HepG2 (cell line): ENCODE results near the gene BLOC1S4. TPM values are rescaled to one million over a fixed set of nuclear protein-coding genes. Genes with fewer than 3 reads are reported as not detected.

Experiments used
- ARNT ChIP-seq: fragments of 450-650 bp; IDR thresholded peaks from 2 replicates; pipeline ENCODE4 v1.6.1; 2017
- BORCS8-MEF2B ChIP-seq: sonication (generic); formaldehyde crosslinking; IDR thresholded peaks from 2 replicates; pipeline ENCODE4 v1.8.0; 2022; ENCODE audit warnings: mild to moderate bottlenecking, missing genetic modification reagents
- GFI1 ChIP-seq: sonication (generic); formaldehyde crosslinking; IDR thresholded peaks from 2 replicates; pipeline ENCODE4 v1.5.0; 2020; ENCODE audit warnings: missing genetic modification reagents, mild to moderate bottlenecking, borderline replicate concordance
- HNF4A ChIP-seq: sonication (generic); formaldehyde crosslinking; IDR thresholded peaks from 2 replicates; pipeline ENCODE4 v1.4.0; 2020; ENCODE audit warnings: missing genetic modification reagents
- MAF1 ChIP-seq: sonication (generic); formaldehyde crosslinking; IDR thresholded peaks from 2 replicates; pipeline ENCODE4 v1.5.0; 2020; ENCODE audit warnings: missing genetic modification reagents, borderline replicate concordance
- NAIF1 ChIP-seq: sonication (generic); formaldehyde crosslinking; IDR thresholded peaks from 2 replicates; pipeline ENCODE4 v1.5.0; 2020; ENCODE audit warnings: mild to moderate bottlenecking, missing genetic modification reagents, borderline replicate concordance
- NFATC3 ChIP-seq: sonication (generic); formaldehyde crosslinking; IDR thresholded peaks from 2 replicates; pipeline ENCODE4 v1.5.1; 2020; ENCODE audit warnings: mild to moderate bottlenecking, missing genetic modification reagents
- NFYB ChIP-seq: sonication (generic); formaldehyde crosslinking; IDR thresholded peaks from 2 replicates; pipeline ENCODE4 v1.4.0; 2020; ENCODE audit warnings: missing genetic modification reagents
- SMARCC2 ChIP-seq: fragments of 450-650 bp; IDR thresholded peaks from 2 replicates; pipeline ENCODE4 v1.6.1; 2017; ENCODE audit warnings: antibody characterized with exemption, mild to moderate bottlenecking
- SYNCRIP ChIP-seq: fragments of 200-400 bp; formaldehyde crosslinking; IDR thresholded peaks from 2 replicates; pipeline ENCODE4 v1.6.1; 2018; ENCODE audit warnings: mild to moderate bottlenecking, low read depth, low read length; ENCODE audit not compliant: insufficient read depth
- TEAD3 ChIP-seq: optimal IDR thresholded peaks from 2 replicates; pipeline ENCODE3; 2016; ENCODE audit warnings: borderline replicate concordance
- ZFX ChIP-seq: sonication (generic); formaldehyde crosslinking; IDR thresholded peaks from 2 replicates; pipeline ENCODE4 v1.4.0; 2020; ENCODE audit warnings: mild to moderate bottlenecking, low read depth, missing genetic modification reagents, moderate library complexity
- ZMYM3 ChIP-seq: sonication (generic); formaldehyde crosslinking; IDR thresholded peaks from 2 replicates; pipeline ENCODE4 v1.5.1; 2020; ENCODE audit warnings: mild to moderate bottlenecking, missing genetic modification reagents
- ZNF263 ChIP-seq: sonication (generic); formaldehyde crosslinking; IDR thresholded peaks from 2 replicates; pipeline ENCODE4 v1.4.0; 2020; ENCODE audit warnings: missing genetic modification reagents
- ZNF3 ChIP-seq: IDR thresholded peaks from 2 replicates; pipeline ENCODE4 v1.7.0; 2017; ENCODE audit warnings: inconsistent platforms
- ZNF605 ChIP-seq: sonication (generic); formaldehyde crosslinking; IDR thresholded peaks from 2 replicates; pipeline ENCODE4 v1.8.0; 2022; ENCODE audit warnings: mild to moderate bottlenecking, missing genetic modification reagents
- ZNF644 ChIP-seq: IDR thresholded peaks from 2 replicates; pipeline ENCODE4 v1.6.1; 2016; ENCODE audit warnings: low read depth
- ZNF652 ChIP-seq: IDR thresholded peaks from 2 replicates; pipeline ENCODE4 v1.6.1; 2016; ENCODE audit warnings: low read depth, borderline replicate concordance
- ZNF772 ChIP-seq: sonication (generic); formaldehyde crosslinking; IDR thresholded peaks from 2 replicates; pipeline ENCODE4 v1.5.0; 2020; ENCODE audit warnings: mild to moderate bottlenecking, missing genetic modification reagents
- ZNF879 ChIP-seq: sonication (generic); formaldehyde crosslinking; IDR thresholded peaks from 2 replicates; pipeline ENCODE4 v1.8.1; 2023; ENCODE audit warnings: missing genetic modification reagents
- polyA plus RNA-seq, 8 experiments: library from polyadenylated mRNA; depleted of rRNA in 3 of 8; stranded (reverse) in 7 of 8; unstranded in 1 of 8; fragments of >200 nt; fragmentation: Illumina TruSeq in 4 of 8; extraction: Trizol in 4 of 8; gene quantifications; 2 replicates each; pipeline versions ENCODE4 v1.2.1 to v1.2.3, GENCODE V29; 2011 to 2016; ENCODE audit warnings: low read depth in 4 of 8, missing spikeins in 1 of 8, mixed read lengths in 1 of 8; ENCODE audit not compliant: insufficient read depth in 1 of 8
- total RNA-seq, 5 experiments: library from RNA; depleted of rRNA; stranded (reverse); fragments of >200 nt; fragmentation: Illumina TruSeq; extraction: Trizol; gene quantifications; 2 replicates each; pipeline ENCODE4 v1.2.3, GENCODE V29; 2016; ENCODE audit warnings: low read depth in 1 of 5
- TF ChIP-seq, protein P1 (sequence below), 2 experiments: fragments of 450-650 bp in 1 of 2; sonication (generic) in 1 of 2; formaldehyde crosslinking; IDR thresholded peaks; 2 replicates each; pipeline versions ENCODE4 v1.5.0 to v1.8.0; 2020 to 2022; ENCODE audit warnings: mild to moderate bottlenecking in 1 of 2, missing genetic modification reagents in 1 of 2
- TF ChIP-seq, protein P2 (sequence below): IDR thresholded peaks from 2 replicates; pipeline ENCODE4 v1.6.1; 2012; ENCODE audit warnings: inconsistent platforms
- TF ChIP-seq, protein P3 (sequence below): sonication (generic); formaldehyde crosslinking; IDR thresholded peaks from 2 replicates; pipeline ENCODE4 v1.8.1; 2023; ENCODE audit warnings: mild to moderate bottlenecking, moderate library complexity, missing genetic modification reagents
- TF ChIP-seq, protein P4 (sequence below): sonication (generic); formaldehyde crosslinking; IDR thresholded peaks from 2 replicates; pipeline ENCODE4 v1.4.0; 2020; ENCODE audit warnings: low read depth, missing genetic modification reagents
- TF ChIP-seq, protein P5 (sequence below): sonication (generic); formaldehyde crosslinking; IDR thresholded peaks from 2 replicates; pipeline ENCODE4 v1.4.0; 2020; ENCODE audit warnings: mild to moderate bottlenecking, missing genetic modification reagents

The BLOC1S4 gene
- total and polyA plus RNA-seq, 2 of the 13 experiments (the other 11 are each of a cell fraction or from before 2014, with no cell fraction given): 15.5 to 20.9 TPM

DNA sequence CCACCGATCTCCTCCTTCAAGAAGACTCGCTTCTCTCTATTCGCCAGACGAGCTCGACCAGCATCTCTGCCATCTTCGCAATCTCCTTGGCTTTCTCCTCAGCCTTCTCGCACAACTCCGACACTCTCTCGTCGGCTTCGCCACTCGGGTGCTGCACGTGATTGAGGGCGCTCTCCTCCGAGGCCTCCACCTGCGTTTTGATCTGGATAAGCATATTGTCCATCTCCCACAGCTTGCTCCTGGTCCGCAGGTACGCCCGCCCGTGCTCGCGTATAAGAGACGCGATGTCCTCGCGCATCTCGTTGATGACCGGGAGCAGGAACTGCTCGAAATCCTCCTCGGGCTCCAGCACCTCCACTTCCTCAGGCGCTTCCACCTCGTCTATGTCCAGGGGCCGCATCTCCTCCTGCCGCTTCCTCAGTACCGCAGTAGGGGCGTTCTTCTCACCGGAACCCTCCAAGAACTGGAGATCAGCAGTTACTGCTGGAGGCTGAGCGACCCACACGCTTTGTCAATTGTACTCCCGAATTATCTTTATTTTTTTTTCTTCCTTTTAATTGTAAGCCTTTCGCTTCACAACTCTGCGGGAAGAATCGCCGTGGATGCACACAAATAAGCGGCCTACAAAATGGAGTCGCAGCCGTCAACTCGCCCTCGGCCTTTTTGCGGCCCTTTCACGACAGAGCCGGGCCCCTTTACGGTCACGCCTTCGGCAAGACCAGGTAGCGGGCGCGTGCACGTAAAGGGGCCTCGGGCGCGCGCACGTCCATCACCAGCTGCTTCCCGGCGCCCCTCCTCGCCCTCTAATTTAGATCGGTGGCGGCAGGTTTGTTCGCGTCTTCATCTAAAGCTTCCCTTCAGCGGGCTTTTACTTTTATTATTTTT is 6.5 kb upstream of the BLOC1S4 start, which contains the start of gene MRFAP1L1 (continued):
- TF ChIP-seq, protein P1, sequence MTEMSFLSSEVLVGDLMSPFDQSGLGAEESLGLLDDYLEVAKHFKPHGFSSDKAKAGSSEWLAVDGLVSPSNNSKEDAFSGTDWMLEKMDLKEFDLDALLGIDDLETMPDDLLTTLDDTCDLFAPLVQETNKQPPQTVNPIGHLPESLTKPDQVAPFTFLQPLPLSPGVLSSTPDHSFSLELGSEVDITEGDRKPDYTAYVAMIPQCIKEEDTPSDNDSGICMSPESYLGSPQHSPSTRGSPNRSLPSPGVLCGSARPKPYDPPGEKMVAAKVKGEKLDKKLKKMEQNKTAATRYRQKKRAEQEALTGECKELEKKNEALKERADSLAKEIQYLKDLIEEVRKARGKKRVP (CRISPR knock-in tag; IDR thresholded peaks at IDR 0.05): no peak
- TF ChIP-seq ZFX (CRISPR knock-in tag): peak; percentile 86
- no peak for TF ChIP-seq NFYB (CRISPR knock-in tag)
- no peak for TF ChIP-seq SMARCC2
- TF ChIP-seq, protein P2, sequence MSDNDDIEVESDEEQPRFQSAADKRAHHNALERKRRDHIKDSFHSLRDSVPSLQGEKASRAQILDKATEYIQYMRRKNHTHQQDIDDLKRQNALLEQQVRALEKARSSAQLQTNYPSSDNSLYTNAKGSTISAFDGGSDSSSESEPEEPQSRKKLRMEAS: peak; percentile 84
- TF ChIP-seq, protein P3, sequence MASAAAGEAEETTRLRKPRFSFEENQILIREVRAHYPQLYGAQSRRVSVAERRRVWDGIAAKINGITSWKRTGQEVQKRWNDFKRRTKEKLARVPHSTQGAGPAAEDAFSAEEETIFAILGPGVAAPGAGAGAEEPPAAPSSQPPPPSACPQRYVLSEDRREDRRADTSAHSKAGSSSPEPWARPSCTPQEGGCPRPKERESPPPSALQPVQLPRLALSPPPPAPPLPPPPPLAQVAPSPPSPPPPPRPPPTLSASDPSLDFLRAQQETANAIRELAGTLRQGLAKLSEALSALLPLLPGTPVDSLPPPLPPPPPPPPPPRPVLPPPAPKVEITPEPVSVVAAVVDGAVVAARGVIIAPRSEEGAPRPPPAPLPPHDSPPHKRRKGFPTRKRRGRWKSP (CRISPR knock-in tag): 0 out of 2 replicates have a peak, but pooled peaks have one; percentile 50
- no peak for TF ChIP-seq ZNF772 (CRISPR knock-in tag)
- no peak for TF ChIP-seq ZNF263
- TF ChIP-seq HNF4A: no peak
- 0 out of 2 replicates have a peak, but pooled peaks have one; percentile 41 for TF ChIP-seq NFATC3 (CRISPR knock-in tag)
- no peak for TF ChIP-seq ZNF879 (CRISPR knock-in tag)
- peak; percentile 75; the same call in 1 of the 2 replicates for TF ChIP-seq ZNF605 (CRISPR knock-in tag)
- no peak for TF ChIP-seq SYNCRIP
- no peak for TF ChIP-seq ZNF644 (CRISPR knock-in tag)
- no peak for TF ChIP-seq ZMYM3 (CRISPR knock-in tag)
- TF ChIP-seq BORCS8-MEF2B (CRISPR knock-in tag): no peak
- no peak for TF ChIP-seq ZNF652 (CRISPR knock-in tag)
- no peak for TF ChIP-seq GFI1
- TF ChIP-seq ZNF3 (CRISPR knock-in tag): no peak
- no peak for TF ChIP-seq TEAD3 (CRISPR knock-in tag)
- TF ChIP-seq, protein P4, sequence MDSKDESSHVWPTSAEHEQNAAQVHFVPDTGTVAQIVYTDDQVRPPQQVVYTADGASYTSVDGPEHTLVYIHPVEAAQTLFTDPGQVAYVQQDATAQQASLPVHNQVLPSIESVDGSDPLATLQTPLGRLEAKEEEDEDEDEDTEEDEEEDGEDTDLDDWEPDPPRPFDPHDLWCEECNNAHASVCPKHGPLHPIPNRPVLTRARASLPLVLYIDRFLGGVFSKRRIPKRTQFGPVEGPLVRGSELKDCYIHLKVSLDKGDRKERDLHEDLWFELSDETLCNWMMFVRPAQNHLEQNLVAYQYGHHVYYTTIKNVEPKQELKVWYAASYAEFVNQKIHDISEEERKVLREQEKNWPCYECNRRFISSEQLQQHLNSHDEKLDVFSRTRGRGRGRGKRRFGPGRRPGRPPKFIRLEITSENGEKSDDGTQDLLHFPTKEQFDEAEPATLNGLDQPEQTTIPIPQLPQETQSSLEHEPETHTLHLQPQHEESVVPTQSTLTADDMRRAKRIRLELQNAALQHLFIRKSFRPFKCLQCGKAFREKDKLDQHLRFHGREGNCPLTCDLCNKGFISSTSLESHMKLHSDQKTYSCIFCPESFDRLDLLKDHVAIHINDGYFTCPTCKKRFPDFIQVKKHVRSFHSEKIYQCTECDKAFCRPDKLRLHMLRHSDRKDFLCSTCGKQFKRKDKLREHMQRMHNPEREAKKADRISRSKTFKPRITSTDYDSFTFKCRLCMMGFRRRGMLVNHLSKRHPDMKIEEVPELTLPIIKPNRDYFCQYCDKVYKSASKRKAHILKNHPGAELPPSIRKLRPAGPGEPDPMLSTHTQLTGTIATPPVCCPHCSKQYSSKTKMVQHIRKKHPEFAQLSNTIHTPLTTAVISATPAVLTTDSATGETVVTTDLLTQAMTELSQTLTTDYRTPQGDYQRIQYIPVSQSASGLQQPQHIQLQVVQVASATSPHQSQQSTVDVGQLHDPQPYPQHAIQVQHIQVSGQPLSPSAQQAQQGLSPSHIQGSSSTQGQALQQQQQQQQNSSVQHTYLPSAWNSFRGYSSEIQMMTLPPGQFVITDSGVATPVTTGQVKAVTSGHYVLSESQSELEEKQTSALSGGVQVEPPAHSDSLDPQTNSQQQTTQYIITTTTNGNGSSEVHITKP (CRISPR knock-in tag): no peak
- TF ChIP-seq ARNT: no peak
- no peak for TF ChIP-seq NAIF1 (CRISPR knock-in tag)
- TF ChIP-seq, protein P5, sequence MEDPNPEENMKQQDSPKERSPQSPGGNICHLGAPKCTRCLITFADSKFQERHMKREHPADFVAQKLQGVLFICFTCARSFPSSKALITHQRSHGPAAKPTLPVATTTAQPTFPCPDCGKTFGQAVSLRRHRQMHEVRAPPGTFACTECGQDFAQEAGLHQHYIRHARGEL (CRISPR knock-in tag): no peak
- TF ChIP-seq MAF1 (CRISPR knock-in tag): no peak
